GM23338 (cell line): Measurements from ENCODE around the gene IL6R. TPM values are rescaled to one million over a fixed set of nuclear protein-coding genes. Genes with fewer than 3 reads are reported as not detected.

ENCODE experiments used
- ATAC-seq: fragments of 200-7000 bp; cut with Tn5 transposase; 3 replicates; pipeline ENCODE4 v1.9.1; 2020
- DNase-seq: peaks from one replicate; pipeline ENCODE4 v3.0.0-alpha.2; 2015; ENCODE audit warnings: low spot score
- H2AFZ ChIP-seq: fragments of 200-600 bp; sonication (generic); 2 replicates; pipeline ENCODE4 v1.8.0; 2016; ENCODE audit warnings: antibody characterized with exemption, mild to moderate bottlenecking, moderate library complexity
- H3F3A ChIP-seq: fragments of 200-600 bp; sonication (generic); replicated peaks from 2 replicates; pipeline ENCODE4 v1.8.0; 2017; ENCODE audit warnings: antibody characterized with exemption, mixed run types, low read depth
- H3K27ac ChIP-seq: fragments of 200-600 bp; sonication (generic); 2 replicates; pipeline ENCODE4 v1.6.1; 2016; ENCODE audit warnings: low read depth
- H3K27me3 ChIP-seq: fragments of 200-600 bp; sonication (generic); 2 replicates; pipeline ENCODE4 v1.8.0; 2016; ENCODE audit warnings: mild to moderate bottlenecking, mixed run types, moderate library complexity; ENCODE audit not compliant: insufficient read depth
- H3K36me3 ChIP-seq: fragments of 200-600 bp; sonication (generic); 2 replicates; pipeline ENCODE4 v1.8.0; 2016; ENCODE audit warnings: mild to moderate bottlenecking; ENCODE audit not compliant: insufficient read depth
- H3K4me1 ChIP-seq: fragments of 200-600 bp; sonication (generic); 2 replicates; pipeline ENCODE4 v1.8.0; 2016; ENCODE audit warnings: mild to moderate bottlenecking, moderate library complexity; ENCODE audit not compliant: insufficient read depth
- H3K4me2 ChIP-seq: fragments of 200-600 bp; sonication (generic); 2 replicates; pipeline ENCODE4 v1.7.1; 2017; ENCODE audit warnings: mixed run types
- H3K4me3 ChIP-seq: fragments of 200-600 bp; sonication (generic); 2 replicates; pipeline ENCODE4 v1.6.1; 2016; ENCODE audit warnings: mixed run types
- H3K79me2 ChIP-seq: fragments of 200-600 bp; sonication (generic); replicated peaks from 2 replicates; pipeline ENCODE4 v1.8.0; 2017; ENCODE audit warnings: mild to moderate bottlenecking; ENCODE audit not compliant: insufficient read depth
- H3K9me2 ChIP-seq: fragments of 200-600 bp; sonication (generic); 2 replicates; pipeline ENCODE4 v1.8.0; 2017; ENCODE audit not compliant: insufficient read depth
- H4K20me1 ChIP-seq: fragments of 200-600 bp; sonication (generic); replicated peaks from 2 replicates; pipeline ENCODE4 v1.8.0; 2017; ENCODE audit warnings: mild to moderate bottlenecking; ENCODE audit not compliant: insufficient read depth
- H3K27ac Mint-ChIP-seq: 2 replicates; pipeline ENCODE4 v1.8.0; 2020; ENCODE audit warnings: inconsistent platforms, mild to moderate bottlenecking, moderate library complexity, mixed read lengths
- H3K27me3 Mint-ChIP-seq: 3 replicates; pipeline ENCODE4 v1.8.0; 2022; ENCODE audit warnings: low read depth, mild to moderate bottlenecking, moderate library complexity, mixed read lengths, inconsistent platforms; ENCODE audit not compliant: insufficient read depth, poor library complexity
- H3K36me3 Mint-ChIP-seq: 3 replicates; pipeline ENCODE4 v1.8.0; 2021; ENCODE audit warnings: low read depth, mild to moderate bottlenecking, inconsistent platforms, moderate library complexity, mixed read lengths
- H3K4me1 Mint-ChIP-seq: 3 replicates; pipeline ENCODE4 v1.8.0; 2020; ENCODE audit warnings: mild to moderate bottlenecking, inconsistent platforms, mixed read lengths
- H3K4me3 Mint-ChIP-seq: 3 replicates; pipeline ENCODE4 v1.8.0; 2021; ENCODE audit warnings: moderate library complexity, mild to moderate bottlenecking, inconsistent platforms, mixed read lengths
- H3K9me3 Mint-ChIP-seq: 3 replicates; pipeline ENCODE4 v1.8.0; 2020; ENCODE audit warnings: moderate library complexity, mild to moderate bottlenecking, inconsistent platforms, mixed read lengths
- CREB1 ChIP-seq: fragments of 250-450 bp; sonication (Bioruptor Pico); IDR thresholded peaks from 2 replicates; pipeline ENCODE4 v1.5.0; 2020; ENCODE audit warnings: low read depth, mild to moderate bottlenecking, moderate library complexity
- CTCF ChIP-seq, 2 experiments: fragments of 200-600 bp in 1 of 2; sonication (generic) in 1 of 2; conservative IDR thresholded peaks; 2 replicates each; pipeline versions ENCODE4 v1.5.1 to v1.6.1; 2016 to 2017; ENCODE audit warnings: antibody characterized with exemption in 2 of 2, low read depth in 2 of 2, mild to moderate bottlenecking in 2 of 2, moderate library complexity in 1 of 2
- ETS1 ChIP-seq: IDR thresholded peaks from 2 replicates; pipeline ENCODE4 v1.6.1; 2016; ENCODE audit warnings: antibody characterized with exemption
- EZH2 ChIP-seq: fragments of 200-600 bp; sonication (generic); IDR thresholded peaks from one replicate; pipeline ENCODE4 v1.8.0; 2017; ENCODE audit warnings: antibody characterized with exemption, mild to moderate bottlenecking, low read depth; ENCODE audit not compliant: unreplicated experiment
- EZH2phosphoT487 ChIP-seq: fragments of 200-600 bp; sonication (generic); IDR thresholded peaks from one replicate; pipeline ENCODE4 v1.8.1; 2018; ENCODE audit warnings: antibody characterized with exemption; ENCODE audit not compliant: unreplicated experiment
- JUNB ChIP-seq: IDR thresholded peaks from one replicate; pipeline ENCODE4 v1.6.1; 2016; ENCODE audit warnings: antibody characterized with exemption; ENCODE audit not compliant: unreplicated experiment
- NANOG ChIP-seq: IDR thresholded peaks from 2 replicates; pipeline ENCODE4 v1.6.1; 2016; ENCODE audit warnings: antibody characterized with exemption, borderline replicate concordance
- POLR2AphosphoS5 ChIP-seq: IDR thresholded peaks from 2 replicates; pipeline ENCODE4 v1.6.1; 2016; ENCODE audit warnings: antibody characterized with exemption, low read depth
- REST ChIP-seq: IDR thresholded peaks from one replicate; pipeline ENCODE4 v1.6.1; 2018; ENCODE audit warnings: antibody characterized with exemption; ENCODE audit not compliant: unreplicated experiment
- STAT1 ChIP-seq: IDR thresholded peaks from one replicate; pipeline ENCODE4 v1.6.1; 2016; ENCODE audit warnings: antibody characterized with exemption; ENCODE audit not compliant: unreplicated experiment
- ZNF114 ChIP-seq: fragments of 250-450 bp; sonication (Bioruptor Pico); IDR thresholded peaks from 2 replicates; pipeline ENCODE4 v1.5.0; 2020; ENCODE audit warnings: mild to moderate bottlenecking, moderate library complexity
- ZNF331 ChIP-seq: fragments of 250-450 bp; sonication (Bioruptor Pico); IDR thresholded peaks from 2 replicates; pipeline ENCODE4 v1.5.0; 2020; ENCODE audit warnings: low read depth, mild to moderate bottlenecking, moderate library complexity
- ZNF462 ChIP-seq: fragments of 250-450 bp; sonication (Bioruptor Pico); IDR thresholded peaks from 2 replicates; pipeline ENCODE4 v1.5.0; 2020; ENCODE audit warnings: mild to moderate bottlenecking, moderate library complexity
- polyA plus RNA-seq: library from polyadenylated mRNA; unstranded; fragments of >200 nt; fragmentation: Nextera tagmentation; extraction: Ambion mirVana; gene quantifications from 2 replicates; pipeline ENCODE4 v1.2.1, GENCODE V29; 2016
- total RNA-seq: library from RNA; depleted of rRNA; stranded (reverse); fragments of >200 nt; shearing (Covaris generic); gene quantifications from 2 replicates; pipeline ENCODE4 v1.2.3, GENCODE V29; 2014

Gene IL6R
- total and polyA plus RNA-seq, 2 experiments from 2014 or later: 1.0 to 13.8 TPM

- H3K36me3 Mint-ChIP-seq: no peaks in the 10 kb centered on the region
- H3K27ac ChIP-seq: no peak overlapping the region
- H3F3A ChIP-seq: no peaks in the 10 kb centered on the region
- peaks cover 4% of the 10 kb centered on the region for H3K27me3 Mint-ChIP-seq
- H3K4me3 ChIP-seq: no peak overlapping the region
- H3K36me3 ChIP-seq: no peaks in the 10 kb centered on the region
- H3K4me3 Mint-ChIP-seq: no peak overlapping the region
- H2AFZ ChIP-seq: no peak overlapping the region
- H3K4me1 ChIP-seq: peaks cover 14% of the 10 kb centered on the region
- H3K4me2 ChIP-seq: no peak overlapping the region
- ATAC-seq: no peak
- TF ChIP-seq POLR2AphosphoS5 (no peak), ZNF331 (no peak), ZNF462 (CRISPR knock-in tag) (no peak), ZNF114 (no peak), EZH2phosphoT487 (no peak), EZH2 (no peak), NANOG (no peak), JUNB (no peak), CREB1 (CRISPR knock-in tag) (no peak), REST (no peak), STAT1 (no peak), ETS1 (no peak), CTCF (conservative IDR thresholded peaks at IDR 0.05; ENCODE audit: low read depth in 2 of 2) (no peak)
- no peaks in the 10 kb centered on the region for H4K20me1 ChIP-seq
- H3K4me1 Mint-ChIP-seq: peaks cover 14% of the 10 kb centered on the region
- H3K9me3 Mint-ChIP-seq: no peaks in the 10 kb centered on the region
- H3K27me3 ChIP-seq: no peaks in the 10 kb centered on the region
- no peaks in the 10 kb centered on the region for H3K79me2 ChIP-seq
- H3K27ac Mint-ChIP-seq: no peak overlapping the region
- no peaks in the 10 kb centered on the region for H3K9me2 ChIP-seq
- no peak for DNase-seq
Observed at GRCh38 chr1:154413177-154413783, 8.1 kb downstream of the IL6R start.
